CD14-positive monocyte (primary cell): Measurements from ENCODE around the gene FGB. TPM values are rescaled to one million over a fixed set of nuclear protein-coding genes. Genes with fewer than 3 reads are reported as not detected.

ENCODE experiments used
- DNase-seq, 3 donors: peaks; one replicate each; pipeline ENCODE4 v3.0.0-alpha.2; 2011 to 2022
- H2AFZ ChIP-seq: 2 replicates; pipeline ENCODE4 v1.6.0; 2012; ENCODE audit warnings: mild to moderate bottlenecking, low read depth, low read length, inconsistent platforms; ENCODE audit not compliant: insufficient read depth, poor library complexity, severe bottlenecking
- H3K27ac ChIP-seq, 2 donors: 1 replicate in 1 of 2; 2 replicates in 1 of 2; pipeline ENCODE4 v1.5.1; 2012 to 2013; ENCODE audit warnings: low read length in 2 of 2, control low read depth in 1 of 2, inconsistent platforms in 1 of 2, low read depth in 1 of 2, mild to moderate bottlenecking in 1 of 2
- H3K27me3 ChIP-seq, 2 donors: one replicate each; pipeline versions ENCODE4 v1.6.0 to v1.6.1; 2011 to 2013; ENCODE audit warnings: low read length in 2 of 2; ENCODE audit not compliant: control insufficient read depth in 2 of 2, insufficient read depth in 2 of 2
- H3K36me3 ChIP-seq, 2 donors: replicated peaks in 1 of 2; 1 replicate in 1 of 2; 2 replicates in 1 of 2; pipeline versions ENCODE4 v1.5.1 to v1.6.1; 2012 to 2013; ENCODE audit warnings: low read length in 2 of 2, control low read depth in 1 of 2, inconsistent platforms in 1 of 2, mild to moderate bottlenecking in 1 of 2; ENCODE audit not compliant: insufficient read depth in 2 of 2, control insufficient read depth in 1 of 2
- H3K4me1 ChIP-seq, 2 donors: 1 replicate in 1 of 2; 2 replicates in 1 of 2; pipeline versions ENCODE4 v1.5.1 to v1.6.1; 2012 to 2013; ENCODE audit warnings: low read length in 2 of 2, control low read depth in 1 of 2, inconsistent platforms in 1 of 2, mild to moderate bottlenecking in 1 of 2, moderate library complexity in 1 of 2; ENCODE audit not compliant: insufficient read depth in 2 of 2, control insufficient read depth in 1 of 2
- H3K4me2 ChIP-seq: replicated peaks from 2 replicates; pipeline ENCODE3; 2012; ENCODE audit warnings: low read length, moderate library complexity, mild to moderate bottlenecking; ENCODE audit not compliant: poor library complexity, severe bottlenecking; ENCODE audit errors: extremely low read depth
- H3K4me3 ChIP-seq, 3 experiments: fragments of 200-600 bp in 1 of 3; sonication (generic) in 1 of 3; replicated peaks in 1 of 3; 1 replicate in 2 of 3; 2 replicates in 1 of 3; pipeline ENCODE4 v1.5.1; 2011 to 2013; ENCODE audit warnings: low read length in 3 of 3, mild to moderate bottlenecking in 3 of 3, control low read depth in 2 of 3, low read depth in 2 of 3, inconsistent platforms in 1 of 3, moderate library complexity in 1 of 3
- H3K79me2 ChIP-seq: 2 replicates; pipeline ENCODE4 v1.6.0; 2012; ENCODE audit warnings: mild to moderate bottlenecking, control low read depth, inconsistent platforms, low read length, moderate library complexity; ENCODE audit not compliant: insufficient read depth
- H3K9ac ChIP-seq: 2 replicates; pipeline ENCODE4 v1.6.0; 2017; ENCODE audit warnings: low read length, mild to moderate bottlenecking; ENCODE audit not compliant: insufficient read depth, poor library complexity, severe bottlenecking
- H3K9me3 ChIP-seq, 2 donors: replicated peaks in 1 of 2; 1 replicate in 1 of 2; 2 replicates in 1 of 2; pipeline versions ENCODE4 v1.5.1 to v1.6.1; 2012 to 2013; ENCODE audit warnings: low read length in 2 of 2, control low read depth in 1 of 2; ENCODE audit not compliant: control insufficient read depth in 1 of 2, insufficient read depth in 1 of 2
- H4K20me1 ChIP-seq: 2 replicates; pipeline ENCODE4 v1.6.0; 2012; ENCODE audit warnings: mild to moderate bottlenecking, low read length, control low read depth, moderate library complexity; ENCODE audit not compliant: insufficient read depth
- H3K27ac Mint-ChIP-seq, 7 donors: one replicate each; pipeline ENCODE4 v1.8.0; 2020; ENCODE audit warnings: mild to moderate bottlenecking in 7 of 7, mixed read lengths in 7 of 7, moderate library complexity in 6 of 7, inconsistent platforms in 2 of 7
- H3K27me3 Mint-ChIP-seq, 3 donors: one replicate each; pipeline ENCODE4 v1.8.0; 2021 to 2022; ENCODE audit warnings: low read depth in 3 of 3, mild to moderate bottlenecking in 3 of 3, mixed read lengths in 3 of 3, moderate library complexity in 3 of 3, inconsistent platforms in 1 of 3
- H3K36me3 Mint-ChIP-seq, 2 donors: one replicate each; pipeline ENCODE4 v1.8.0; 2020; ENCODE audit warnings: mixed read lengths in 2 of 2, inconsistent platforms in 1 of 2, mild to moderate bottlenecking in 1 of 2
- H3K4me1 Mint-ChIP-seq: one replicate; pipeline ENCODE4 v1.8.0; 2020; ENCODE audit warnings: mild to moderate bottlenecking, mixed read lengths
- H3K4me3 Mint-ChIP-seq, 2 donors: one replicate each; pipeline ENCODE4 v1.8.0; 2020; ENCODE audit warnings: mild to moderate bottlenecking in 2 of 2, mixed read lengths in 2 of 2, moderate library complexity in 1 of 2
- H3K9me3 Mint-ChIP-seq, 7 donors: one replicate each; pipeline ENCODE4 v1.8.0; 2020 to 2022; ENCODE audit warnings: mixed read lengths in 7 of 7, mild to moderate bottlenecking in 6 of 7, moderate library complexity in 6 of 7, inconsistent platforms in 2 of 7
- WGBS: methylation state at CpG from one replicate; pipeline ENCODE4 v1.1.5; 2013; ENCODE audit warnings: missing lambda C conversion rate; ENCODE audit not compliant: insufficient coverage; 5-methylcytosine and 5-hydroxymethylcytosine counted together
- intact Hi-C, 2 donors: fragments of 100-400 bp; cut with micrococcal nuclease; formaldehyde crosslinking; loops; one replicate each; pipeline versions ENCODE4 v1.15.0 to v1.15.1; 2023
- polyA plus RNA-seq, 3 donors: library from polyadenylated mRNA; depleted of rRNA in 1 of 3; unstranded in 2 of 3; stranded (reverse) in 1 of 3; fragments of 300-500 nt in 2 of 3; fragments of >200 nt in 1 of 3; fragmentation: Illumina TruSeq in 2 of 3; gene quantifications; 1 replicate in 2 of 3; 2 replicates in 1 of 3; pipeline ENCODE4 v1.2.3, GENCODE V29; 2012 to 2021
- TF ChIP-seq, protein P1 (sequence below): fragments of 200-600 bp; IDR thresholded peaks from one replicate; pipeline ENCODE4 v1.8.0; 2022; ENCODE audit warnings: antibody characterized with exemption, mild to moderate bottlenecking

Gene FGB
- polyA plus RNA-seq, 3 donors: not detected

DNA sequence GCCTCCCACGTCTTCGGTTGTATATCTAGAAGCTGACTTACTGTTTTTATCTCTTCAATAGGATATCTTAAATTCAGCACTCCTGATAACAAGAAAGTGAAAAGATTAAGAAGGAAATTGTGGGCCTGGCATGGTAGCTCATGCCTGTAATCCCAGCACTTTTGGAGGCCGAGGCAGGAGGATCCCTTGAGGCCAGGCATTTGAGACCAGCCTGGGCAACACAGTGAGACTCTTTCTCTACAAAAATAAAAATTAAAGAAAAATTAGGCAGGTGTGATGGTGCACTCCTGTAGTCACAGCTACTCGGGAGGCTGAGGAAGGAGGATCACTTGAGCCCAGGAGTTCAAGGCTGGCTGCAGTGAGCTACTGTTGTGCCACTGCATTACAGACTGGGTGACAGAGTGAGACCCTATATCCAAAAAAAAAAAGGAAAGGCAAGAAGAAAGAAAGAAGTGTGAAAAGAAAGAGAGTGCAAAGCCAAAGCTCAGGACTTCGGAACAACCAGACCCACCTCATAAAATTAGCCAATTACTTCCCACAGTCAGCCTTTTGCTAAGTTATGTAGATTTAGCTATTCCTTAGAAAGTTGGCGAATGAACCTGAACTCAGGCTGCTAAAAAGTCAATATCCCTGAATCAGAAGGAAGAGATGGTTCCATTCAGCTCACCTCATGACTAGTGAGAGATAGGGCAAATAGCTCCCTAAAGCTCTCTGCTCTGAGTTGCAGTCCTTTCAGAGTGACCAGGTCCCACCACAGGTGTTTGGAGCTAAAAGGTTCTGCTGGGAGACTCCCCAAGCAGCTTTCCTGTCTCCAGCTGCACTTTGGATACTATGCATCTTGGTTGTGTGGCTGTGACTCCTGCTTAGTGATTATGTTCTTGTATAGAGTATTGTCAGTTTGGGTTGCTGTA is 40.5 kb downstream of the FGB start:
- Histone ChIP-seq H3K4me3 (no peak overlapping the region), H2AFZ (no peak overlapping the region), H3K27ac (no peak overlapping the region), H3K27me3 (no peaks in the 10 kb centered on the region), H3K4me2 (no peak overlapping the region), H3K4me1 (no peaks in the 10 kb centered on the region), H3K79me2 (no peaks in the 10 kb centered on the region), H3K36me3 (no peaks in the 10 kb centered on the region), H3K9me3 (no peaks in the 10 kb centered on the region), H4K20me1 (no peaks in the 10 kb centered on the region), H3K9ac (no peak overlapping the region)
- 100% methylated on average over 2 of the region's 6 CpGs for WGBS
- H3K36me3 Mint-ChIP-seq: no peaks in the 10 kb centered on the region
- TF ChIP-seq, protein P1, sequence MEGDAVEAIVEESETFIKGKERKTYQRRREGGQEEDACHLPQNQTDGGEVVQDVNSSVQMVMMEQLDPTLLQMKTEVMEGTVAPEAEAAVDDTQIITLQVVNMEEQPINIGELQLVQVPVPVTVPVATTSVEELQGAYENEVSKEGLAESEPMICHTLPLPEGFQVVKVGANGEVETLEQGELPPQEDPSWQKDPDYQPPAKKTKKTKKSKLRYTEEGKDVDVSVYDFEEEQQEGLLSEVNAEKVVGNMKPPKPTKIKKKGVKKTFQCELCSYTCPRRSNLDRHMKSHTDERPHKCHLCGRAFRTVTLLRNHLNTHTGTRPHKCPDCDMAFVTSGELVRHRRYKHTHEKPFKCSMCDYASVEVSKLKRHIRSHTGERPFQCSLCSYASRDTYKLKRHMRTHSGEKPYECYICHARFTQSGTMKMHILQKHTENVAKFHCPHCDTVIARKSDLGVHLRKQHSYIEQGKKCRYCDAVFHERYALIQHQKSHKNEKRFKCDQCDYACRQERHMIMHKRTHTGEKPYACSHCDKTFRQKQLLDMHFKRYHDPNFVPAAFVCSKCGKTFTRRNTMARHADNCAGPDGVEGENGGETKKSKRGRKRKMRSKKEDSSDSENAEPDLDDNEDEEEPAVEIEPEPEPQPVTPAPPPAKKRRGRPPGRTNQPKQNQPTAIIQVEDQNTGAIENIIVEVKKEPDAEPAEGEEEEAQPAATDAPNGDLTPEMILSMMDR: no peak
- intact Hi-C loops: no loop called here
- peaks cover 0 to 2% (median 0%) of the 10 kb centered on the region in 7 donors for H3K9me3 Mint-ChIP-seq
- no peak overlapping the region for H3K4me3 Mint-ChIP-seq
- no peak for DNase-seq
- H3K27ac Mint-ChIP-seq: no peak overlapping the region
- peaks cover 0 to 4% (median 3%) of the 10 kb centered on the region in 3 donors for H3K27me3 Mint-ChIP-seq
- H3K4me1 Mint-ChIP-seq: no peaks in the 10 kb centered on the region

DNA sequence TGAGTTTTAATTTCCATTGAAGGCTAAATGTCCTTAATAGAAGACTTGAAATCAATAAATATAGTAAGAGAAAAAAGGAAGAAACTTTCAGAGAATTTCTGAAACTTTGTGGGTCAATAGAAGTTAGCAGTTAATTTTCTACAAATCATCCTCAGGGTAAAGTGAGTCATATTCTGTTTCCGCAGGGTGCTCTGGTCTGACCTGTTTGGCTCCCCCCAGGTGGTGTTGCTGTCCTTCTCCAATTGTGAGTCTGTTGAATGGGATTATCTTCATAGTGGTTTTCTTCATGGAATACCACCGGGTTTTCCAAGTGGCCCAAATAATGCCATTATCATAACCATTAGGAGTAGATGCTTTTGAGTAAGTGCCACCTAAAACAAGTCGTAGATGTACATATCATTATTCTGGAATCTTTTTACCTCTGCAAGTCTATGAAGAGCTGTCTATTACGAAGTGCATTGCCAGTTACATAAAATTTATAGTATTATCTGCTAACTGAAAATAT is 41.9 kb downstream of the FGB start:
- Mint-ChIP-seq H3K4me1 (no peaks in the 10 kb centered on the region), H3K9me3 (peaks cover 0 to 2% (median 0%) of the 10 kb centered on the region in 7 donors), H3K27me3 (peaks cover 0 to 4% (median 2%) of the 10 kb centered on the region in 3 donors), H3K4me3 (no peak overlapping the region), H3K27ac (no peak overlapping the region), H3K36me3 (no peaks in the 10 kb centered on the region)
- intact Hi-C loops: no loop called here
- no peak overlapping the region for H3K4me2 ChIP-seq
- no peak overlapping the region for H3K27ac ChIP-seq
- H3K27me3 ChIP-seq: no peaks in the 10 kb centered on the region
- H2AFZ ChIP-seq: no peak overlapping the region
- H3K79me2 ChIP-seq: no peaks in the 10 kb centered on the region
- TF ChIP-seq, protein P1: no peak
- H3K4me3 ChIP-seq: no peak overlapping the region
- no peak for DNase-seq
- WGBS: no CpG with 5 or more reads among the region's 4 CpGs
- no peak overlapping the region for H3K9ac ChIP-seq
- no peaks in the 10 kb centered on the region for H3K4me1 ChIP-seq
- no peaks in the 10 kb centered on the region for H3K36me3 ChIP-seq
- H4K20me1 ChIP-seq: no peaks in the 10 kb centered on the region
- H3K9me3 ChIP-seq: no peaks in the 10 kb centered on the region
